GM18502 (cell line): ENCODE results near the gene TARBP2.

ENCODE experiments used
- ATAC-seq: cut with Tn5 transposase; IDR thresholded peaks from one replicate; pipeline ENCODE4 v1.9.1; 2021; ENCODE audit warnings: mild to moderate bottlenecking; ENCODE audit not compliant: unreplicated experiment, poor library complexity

The TARBP2 gene

GRCh38 chr12:53500776-53501614 is at the start of gene TARBP2:
Gene TARBP2 (plus strand): TSS chr12:53501283. CDS start chr12:53501409, 126 bp downstream.
- peak; percentile 84 for ATAC-seq

GRCh38 chr12:53451661-53452158 is 49.4 kb upstream of the TARBP2 start, which contains the start of gene PCBP2:
Gene PCBP2 (plus strand): TSS chr12:53452102. CDS start chr12:53454801, 2,699 bp downstream.
- peak; percentile 96 for ATAC-seq

GRCh38 chr12:53452159-53453077 is 48.7 kb upstream of the TARBP2 start:
- ATAC-seq = no peak

- no peak for ATAC-seq
These were observed 47.0 kb upstream of the TARBP2 start for GRCh38 chr12:53453953-53454640.

- ATAC-seq = no peak
These were observed 46.4 kb upstream of the TARBP2 start for GRCh38 chr12:53454707-53455106.

GRCh38 chr12:53456654-53457366 is 44.3 kb upstream of the TARBP2 start:
- no peak for ATAC-seq

GRCh38 chr12:53459097-53459496 is 42.0 kb upstream of the TARBP2 start:
- no peak for ATAC-seq

GRCh38 chr12:53461059-53461458 is 40.0 kb upstream of the TARBP2 start:
- ATAC-seq = no peak

- no peak for ATAC-seq
These were observed 39.5 kb upstream of the TARBP2 start for GRCh38 chr12:53461591-53461990.

- ATAC-seq = no peak
These were observed 38.1 kb upstream of the TARBP2 start for GRCh38 chr12:53462935-53463334.

- ATAC-seq = no peak
These were observed 37.1 kb upstream of the TARBP2 start for GRCh38 chr12:53463802-53464560.

GRCh38 chr12:53464685-53465418 is 36.2 kb upstream of the TARBP2 start:
- no peak for ATAC-seq

- no peak for ATAC-seq
These were observed 35.4 kb upstream of the TARBP2 start for GRCh38 chr12:53465679-53466078.

- no peak for ATAC-seq
These were observed 34.4 kb upstream of the TARBP2 start for GRCh38 chr12:53466640-53467039.

- ATAC-seq = no peak
These were observed 34.0 kb upstream of the TARBP2 start for GRCh38 chr12:53467082-53467481.

GRCh38 chr12:53467880-53468279 is 33.2 kb upstream of the TARBP2 start:
- no peak for ATAC-seq

- ATAC-seq = no peak
These were observed 32.8 kb upstream of the TARBP2 start for GRCh38 chr12:53468282-53468681.

GRCh38 chr12:53472056-53472582 is 29.0 kb upstream of the TARBP2 start:
- ATAC-seq = no peak
